ENCODE results near the gene HAGHL.

Gene HAGHL

GRCh38 chr16:754656-755055 is 27.8 kb downstream of the HAGHL start:
- no peak for DNase-seq (ENCODE audit: low spot score)

GRCh38 chr16:756428-756827 is 29.5 kb downstream of the HAGHL start:
- DNase-seq (ENCODE audit: low spot score): no peak

GRCh38 chr16:759110-759910 is 32.4 kb downstream of the HAGHL start:
- no peak for DNase-seq (ENCODE audit: low spot score)

GRCh38 chr16:760065-760464 is 33.2 kb downstream of the HAGHL start:
- DNase-seq (ENCODE audit: low spot score): no peak

- DNase-seq (ENCODE audit: low spot score): no peak
Measured at GRCh38 chr16:760545-761343, 33.8 kb downstream of the HAGHL start, which contains the start of gene MSLN. TSS of gene MSLN (plus strand) at chr16:760734. CDS start at chr16:762681, 1,947 bp downstream.

GRCh38 chr16:761625-762513 is 35.0 kb downstream of the HAGHL start:
- no peak for DNase-seq (ENCODE audit: low spot score)

GRCh38 chr16:762595-763268 is 35.8 kb downstream of the HAGHL start:
- DNase-seq (ENCODE audit: low spot score): no peak

- no peak for DNase-seq (ENCODE audit: low spot score)
Measured at GRCh38 chr16:763369-764183, 36.7 kb downstream of the HAGHL start.

GRCh38 chr16:764184-764750 is 37.4 kb downstream of the HAGHL start:
- DNase-seq (ENCODE audit: low spot score): no peak

- no peak for DNase-seq (ENCODE audit: low spot score)
Measured at GRCh38 chr16:764848-765487, 38.1 kb downstream of the HAGHL start.

GRCh38 chr16:765488-765865 is 38.6 kb downstream of the HAGHL start:
- no peak for DNase-seq (ENCODE audit: low spot score)

GRCh38 chr16:766008-766819 is 39.3 kb downstream of the HAGHL start:
- no peak for DNase-seq (ENCODE audit: low spot score)

GRCh38 chr16:766820-767640 is 40.1 kb downstream of the HAGHL start:
- DNase-seq (ENCODE audit: low spot score): no peak

GRCh38 chr16:767743-768235 is 40.9 kb downstream of the HAGHL start:
- no peak for DNase-seq (ENCODE audit: low spot score)

- no peak for DNase-seq (ENCODE audit: low spot score)
Measured at GRCh38 chr16:768428-768827, 41.5 kb downstream of the HAGHL start.

GRCh38 chr16:769184-769784 is 42.4 kb downstream of the HAGHL start:
- DNase-seq (ENCODE audit: low spot score): no peak

GRCh38 chr16:769934-770333 is 43.0 kb downstream of the HAGHL start:
- DNase-seq (ENCODE audit: low spot score): no peak

- DNase-seq (ENCODE audit: low spot score): no peak
Measured at GRCh38 chr16:770411-770810, 43.5 kb downstream of the HAGHL start.
